GM12878 (cell line): ENCODE measurements around the gene OTOP3. TPM values are rescaled to one million over a fixed set of nuclear protein-coding genes. Genes with fewer than 3 reads are reported as not detected.
A peak's percentile ranks its signal among the peaks of the same experiment; 100 is the strongest.

Experiments
- ATAC-seq: fragments of 200-7000 bp; cut with Tn5 transposase; 3 replicates; pipeline ENCODE4 v1.9.1; 2020; ENCODE audit warnings: mild to moderate bottlenecking, moderate library complexity
- BruUV-seq: library from RNA; stranded (reverse); fragments of 400-500 nt; replicated peaks from 2 replicates; lab custom pipeline; 2021; lab: Mats Ljungman, UMichigan
- CTCF ChIA-PET: fragments of 300-600 bp; sonication (Branson Sonifier 250); formaldehyde crosslinking; extraction: SDS; loops from one replicate; lab custom pipeline; 2021; ENCODE audit warnings: inconsistent platforms; lab: Yijun Ruan, JAX
- POLR2A ChIA-PET: fragments of 350-600 bp; formaldehyde crosslinking; extraction: SDS; loops from one replicate; lab custom pipeline; 2021; ENCODE audit warnings: inconsistent platforms; lab: Charles Lee
- RAD21 ChIA-PET: fragments of 300-600 bp; sonication (Branson Sonifier 250); formaldehyde crosslinking; loops from one replicate; lab custom pipeline; 2023; ENCODE audit warnings: antibody characterized with exemption; ENCODE audit not compliant: unreplicated experiment; lab: Charles Lee
- SMC1A ChIA-PET: fragments of 300-600 bp; sonication (Branson Sonifier 250); formaldehyde crosslinking; loops from one replicate; lab custom pipeline; 2023; ENCODE audit not compliant: unreplicated experiment, uncharacterized antibody; lab: Charles Lee
- DNase-seq: peaks from one replicate; pipeline ENCODE4 v3.0.0-alpha.2; 2011; ENCODE audit warnings: low read depth, low spot score
- FAIRE-seq: peaks from 3 replicates; lab custom pipeline; 2011; peaks lifted over from hg19 to GRCh38; lab: Jason Lieb, UNC
- H2AFZ ChIP-seq: 2 replicates; pipeline ENCODE4 v1.6.0; 2011; ENCODE audit warnings: low read depth, low read length, control low read depth; ENCODE audit not compliant: control insufficient read depth
- H3K27ac ChIP-seq: 2 replicates; pipeline ENCODE4 v1.5.1; 2011; ENCODE audit warnings: control low read depth; ENCODE audit not compliant: control insufficient read depth, insufficient read depth
- H3K27me3 ChIP-seq, 2 experiments: replicated peaks in 1 of 2; 2 replicates each; pipeline versions ENCODE4 v1.6.0 to v1.6.1; 2011; ENCODE audit warnings: low read length in 1 of 2; ENCODE audit not compliant: control insufficient read depth in 2 of 2, insufficient read depth in 2 of 2
- H3K36me3 ChIP-seq, 2 experiments: 2 replicates each; pipeline ENCODE4 v1.5.1; 2011; ENCODE audit warnings: low read length in 1 of 2; ENCODE audit not compliant: control insufficient read depth in 2 of 2, insufficient read depth in 2 of 2
- H3K4me1 ChIP-seq: 2 replicates; pipeline ENCODE4 v1.6.1; 2011; ENCODE audit warnings: mild to moderate bottlenecking, low read length, moderate library complexity, mixed read lengths; ENCODE audit not compliant: control insufficient read depth, insufficient read depth
- H3K4me2 ChIP-seq: 2 replicates; pipeline ENCODE4 v1.6.0; 2011; ENCODE audit warnings: control low read depth; ENCODE audit not compliant: control insufficient read depth, insufficient read depth
- H3K4me3 ChIP-seq: fragments of 200-600 bp; sonication (generic); 2 replicates; pipeline ENCODE4 v1.5.1; 2016
- H3K79me2 ChIP-seq: 2 replicates; pipeline ENCODE4 v1.6.0; 2011; ENCODE audit warnings: low read length; ENCODE audit not compliant: control insufficient read depth, insufficient read depth
- H3K9ac ChIP-seq: 2 replicates; pipeline ENCODE4 v1.8.0; 2011; ENCODE audit warnings: low read length, control low read depth, mixed read lengths; ENCODE audit not compliant: control insufficient read depth, insufficient read depth
- H3K9me3 ChIP-seq: replicated peaks from 3 replicates; pipeline ENCODE4 v1.5.1; 2011; ENCODE audit warnings: mild to moderate bottlenecking, low read length; ENCODE audit not compliant: control insufficient read depth, insufficient read depth
- H4K20me1 ChIP-seq: 2 replicates; pipeline ENCODE4 v1.6.0; 2011; ENCODE audit not compliant: control insufficient read depth, insufficient read depth
- CBFB ChIP-seq: IDR thresholded peaks from 2 replicates; pipeline ENCODE4 v1.6.1; 2016; ENCODE audit warnings: antibody characterized with exemption, low read depth
- CHD2 ChIP-seq: IDR thresholded peaks from 2 replicates; pipeline ENCODE4 v1.6.1; 2011; ENCODE audit warnings: low read depth, low read length, improper control_type of control experiment, borderline replicate concordance
- GABPA ChIP-seq: IDR thresholded peaks from 2 replicates; pipeline ENCODE4 v1.6.1; 2014; ENCODE audit warnings: antibody characterized with exemption, low read depth, mild to moderate bottlenecking, inconsistent platforms
- TCF7 ChIP-seq: IDR thresholded peaks from 2 replicates; pipeline ENCODE4 v1.6.1; 2014; ENCODE audit warnings: antibody characterized with exemption, borderline replicate concordance
- WGBS: methylation state at CpG from one replicate; pipeline ENCODE4 v1.1.6; 2016; ENCODE audit warnings: low lambda C conversion rate; ENCODE audit not compliant: insufficient replicate concordance, insufficient coverage; ENCODE audit errors: missing lambda C conversion rate; 5-methylcytosine and 5-hydroxymethylcytosine counted together
- in situ Hi-C: fragments of 300-500 bp; cut with MboI; formaldehyde crosslinking; loops from 9 replicates; pipeline ENCODE4 v1.14.3; 2018; ENCODE audit warnings: mixed read lengths
- intact Hi-C: fragments of 100-400 bp; cut with micrococcal nuclease; formaldehyde crosslinking; loops from one replicate; pipeline ENCODE4 v1.14.2; 2022; ENCODE audit not compliant: unreplicated experiment
- polyA plus RNA-seq, 11 experiments: library from polyadenylated mRNA; depleted of rRNA in 4 of 11; unstranded in 6 of 11; stranded (reverse) in 5 of 11; fragments of >200 nt; fragmentation: Nextera tagmentation in 4 of 11; fragmentation: Illumina TruSeq in 1 of 11; extraction: Ambion mirVana in 4 of 11; extraction: Trizol in 1 of 11; gene quantifications; 1 replicate in 1 of 11; 2 replicates in 10 of 11; pipeline versions ENCODE4 v1.2.1 to v1.2.3, GENCODE V29; 2011 to 2016; ENCODE audit warnings: inconsistent platforms in 2 of 11, missing spikeins in 2 of 11, low read depth in 1 of 11
- total RNA-seq, 4 experiments: library from RNA; depleted of rRNA in 3 of 4; stranded (reverse); fragments of >200 nt in 3 of 4; fragmentation: Illumina TruSeq in 1 of 4; extraction: Trizol in 1 of 4; gene quantifications; 2 replicates each; pipeline versions ENCODE4 v1.2.1 to v1.2.3, GENCODE V29; 2013 to 2021
- TF ChIP-seq, protein P1 (sequence below), 3 experiments: IDR thresholded peaks in 2 of 3; conservative IDR thresholded peaks in 1 of 3; 2 replicates each; pipeline ENCODE4 v1.5.1; 2011; ENCODE audit warnings: low read depth in 3 of 3, low read length in 3 of 3, mild to moderate bottlenecking in 3 of 3, control low read depth in 2 of 3, moderate library complexity in 2 of 3, inconsistent platforms in 1 of 3, mixed read lengths in 1 of 3; ENCODE audit not compliant: control insufficient read depth in 2 of 3, insufficient read depth in 1 of 3; ENCODE audit errors: extremely low read depth in 1 of 3
- TF ChIP-seq, protein P2 (sequence below): fragments of 450-650 bp; IDR thresholded peaks from 2 replicates; pipeline ENCODE4 v1.6.1; 2018; ENCODE audit warnings: mild to moderate bottlenecking, low read depth, moderate library complexity; ENCODE audit not compliant: partially characterized antibody

Gene OTOP3
- total and polyA plus RNA-seq, 10 of the 15 experiments (the other 5 are each of a cell fraction or from before 2014, with no cell fraction given), result 0.03 to 0.06 TPM; not detected in 8

DNA sequence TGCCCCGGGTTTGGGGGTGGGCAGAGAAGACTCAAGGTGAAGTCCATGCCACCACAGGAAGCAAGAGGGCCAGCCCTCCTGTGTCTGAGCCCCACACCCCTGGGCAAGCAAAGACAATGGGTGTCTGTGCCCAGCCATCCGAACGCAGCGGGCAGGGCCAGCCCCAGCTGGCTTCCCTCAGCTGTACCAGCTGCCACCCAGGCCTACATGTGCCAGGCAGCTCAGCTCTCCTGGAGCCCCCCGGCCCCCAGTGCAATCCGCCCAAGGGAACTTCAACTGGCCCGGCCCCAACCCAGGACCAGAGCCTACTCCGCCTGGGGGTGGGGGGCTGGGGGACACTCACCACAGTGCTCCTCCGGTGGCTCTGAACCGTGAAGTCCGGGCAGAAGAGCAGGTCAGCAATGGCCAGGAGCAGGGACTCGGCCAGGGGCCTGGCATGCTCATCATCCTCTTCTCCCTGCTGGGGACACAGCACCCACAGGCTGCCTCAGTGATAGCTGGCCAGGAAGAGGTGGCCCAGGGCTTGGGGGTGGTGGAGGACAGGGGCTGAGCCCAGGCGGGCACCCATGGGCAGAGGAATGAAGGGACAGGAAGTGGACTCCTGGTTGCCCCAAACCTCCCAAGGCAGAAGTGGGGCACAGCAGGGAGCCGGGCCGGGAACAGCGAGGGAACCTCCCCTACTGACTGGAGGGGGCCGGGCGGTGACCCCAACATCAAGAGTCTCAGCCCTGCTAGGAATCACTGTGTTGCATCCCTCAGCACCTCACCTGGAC lies 27.1 kb downstream of the OTOP3 start:
- H3K9me3 ChIP-seq, result no peaks in the 10 kb centered on the region
- H3K27ac ChIP-seq, result no peak overlapping the region
- no peak for FAIRE-seq
- ChIA-PET CTCF (interaction anchor here (1.0 to 13.8 kb wide), 35 partner anchors 11 to 322 kb away, joined by 3 to 274 read pairs (median 19); partner anchors contain the start of genes ARMC7, HID1, MRPL58 and NT5C), RAD21 (interaction anchor here (0.6 to 4.5 kb wide), 29 partner anchors 12 to 694 kb away, joined by 3 to 127 read pairs (median 9); partner anchors contain the start of genes ATP5PD, FDXR, KCTD2 and MIF4GD), SMC1A (interaction anchor here (0.7 to 7.7 kb wide), 17 partner anchors 10 to 450 kb away, joined by 3 to 74 read pairs (median 7); partner anchors contain the start of genes HID1, MRPL58, OTOP2 and USH1G), POLR2A (interaction anchor here (0.6 to 1.3 kb wide), 4 partner anchors 25 to 220 kb away, joined by 3 to 6 read pairs (median 4); partner anchors contain the start of genes CDR2L and SLC16A5)
- no peaks in the 10 kb centered on the region for H3K27me3 ChIP-seq
- H3K4me3 ChIP-seq, result no peak overlapping the region
- TF ChIP-seq CBFB (no peak), GABPA (no peak)
- H4K20me1 ChIP-seq, result no peaks in the 10 kb centered on the region
- ATAC-seq, result no peak
- H2AFZ ChIP-seq, result no peak overlapping the region
- H3K79me2 ChIP-seq, result no peaks in the 10 kb centered on the region
- intact Hi-C loops, result loop anchor here (5.0 to 10.0 kb wide), 4 partner anchors 72 to 452 kb away; no protein-coding TSS in a partner anchor
- WGBS, result 63% methylated on average over 16 of the region's 18 CpGs
- no peaks in the 10 kb centered on the region for H3K36me3 ChIP-seq
- no peak for DNase-seq
- no peak overlapping the region for H3K4me2 ChIP-seq
- H3K9ac ChIP-seq, result no peak overlapping the region
- no peaks in the 10 kb centered on the region; the same call in 1 of the 2 replicates for H3K4me1 ChIP-seq
- in situ Hi-C loops, result loop anchor here (5.0 kb wide), 1 partner anchor 239 kb away; no protein-coding TSS in a partner anchor
- BruUV-seq, result no TSS peak

DNA sequence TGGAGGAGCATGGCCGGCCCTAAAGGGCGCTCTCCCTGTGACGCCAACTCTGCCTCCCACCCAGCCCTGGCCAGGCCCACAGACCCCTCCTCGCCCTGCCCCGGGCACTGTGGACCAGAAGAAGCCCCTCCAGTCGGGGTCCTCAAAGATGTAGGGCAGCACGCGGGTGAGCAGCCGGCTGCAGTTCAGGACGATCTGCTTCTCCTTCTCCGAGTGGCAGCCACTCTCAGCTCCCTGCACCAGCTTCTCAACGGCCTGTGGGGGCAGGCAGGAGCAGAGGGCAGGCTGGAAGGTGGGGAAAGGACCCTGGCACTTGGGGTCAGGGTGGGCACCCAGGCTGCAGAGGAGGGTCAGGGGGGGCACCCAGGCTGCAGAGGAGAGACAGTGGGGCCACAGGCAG lies 28.0 kb downstream of the OTOP3 start:
- H3K79me2 ChIP-seq, result no peaks in the 10 kb centered on the region
- no peak overlapping the region for H3K9ac ChIP-seq
- in situ Hi-C loops, result loop anchor here (5.0 kb wide), 1 partner anchor 239 kb away; no protein-coding TSS in a partner anchor
- intact Hi-C loops, result loop anchor here (5.0 to 10.0 kb wide), 4 partner anchors 71 to 451 kb away; no protein-coding TSS in a partner anchor
- 49% methylated on average over 12 of the region's 12 CpGs for WGBS
- no peaks in the 10 kb centered on the region; the same call in 1 of the 2 replicates for H3K4me1 ChIP-seq
- no peak overlapping the region for H3K4me2 ChIP-seq
- H3K9me3 ChIP-seq, result no peaks in the 10 kb centered on the region
- ChIA-PET POLR2A (no interaction called here), CTCF (interaction anchor here (0.6 to 13.8 kb wide), 6 partner anchors 11 to 240 kb away, joined by 3 to 274 read pairs (median 96); partner anchors contain the start of genes HID1, NUP85, OTOP2 and USH1G), SMC1A (interaction anchor here (4.6 kb wide), 1 partner anchor 238 kb away, joined by 74 read pairs; no protein-coding TSS in a partner anchor), RAD21 (interaction anchor here (1.0 to 4.5 kb wide), 3 partner anchors 42 to 239 kb away, joined by 5 to 127 read pairs (median 39); partner anchors contain the start of gene NUP85)
- no peak overlapping the region for H2AFZ ChIP-seq
- no peaks in the 10 kb centered on the region for H3K36me3 ChIP-seq
- TF ChIP-seq, protein P1, sequence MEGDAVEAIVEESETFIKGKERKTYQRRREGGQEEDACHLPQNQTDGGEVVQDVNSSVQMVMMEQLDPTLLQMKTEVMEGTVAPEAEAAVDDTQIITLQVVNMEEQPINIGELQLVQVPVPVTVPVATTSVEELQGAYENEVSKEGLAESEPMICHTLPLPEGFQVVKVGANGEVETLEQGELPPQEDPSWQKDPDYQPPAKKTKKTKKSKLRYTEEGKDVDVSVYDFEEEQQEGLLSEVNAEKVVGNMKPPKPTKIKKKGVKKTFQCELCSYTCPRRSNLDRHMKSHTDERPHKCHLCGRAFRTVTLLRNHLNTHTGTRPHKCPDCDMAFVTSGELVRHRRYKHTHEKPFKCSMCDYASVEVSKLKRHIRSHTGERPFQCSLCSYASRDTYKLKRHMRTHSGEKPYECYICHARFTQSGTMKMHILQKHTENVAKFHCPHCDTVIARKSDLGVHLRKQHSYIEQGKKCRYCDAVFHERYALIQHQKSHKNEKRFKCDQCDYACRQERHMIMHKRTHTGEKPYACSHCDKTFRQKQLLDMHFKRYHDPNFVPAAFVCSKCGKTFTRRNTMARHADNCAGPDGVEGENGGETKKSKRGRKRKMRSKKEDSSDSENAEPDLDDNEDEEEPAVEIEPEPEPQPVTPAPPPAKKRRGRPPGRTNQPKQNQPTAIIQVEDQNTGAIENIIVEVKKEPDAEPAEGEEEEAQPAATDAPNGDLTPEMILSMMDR (IDR thresholded peaks at IDR 0.05 in 2 of 3, conservative IDR thresholded peaks at IDR 0.05 in 1 of 3; ENCODE audit: control insufficient read depth in 2 of 3, extremely low read depth in 1 of 3, insufficient read depth in 1 of 3, low read depth in 3 of 3, low read length in 3 of 3), result peak in 2 of 3 experiments; percentile 13 to 25; a peak in 3 of 6 replicates
- TF ChIP-seq, protein P2, sequence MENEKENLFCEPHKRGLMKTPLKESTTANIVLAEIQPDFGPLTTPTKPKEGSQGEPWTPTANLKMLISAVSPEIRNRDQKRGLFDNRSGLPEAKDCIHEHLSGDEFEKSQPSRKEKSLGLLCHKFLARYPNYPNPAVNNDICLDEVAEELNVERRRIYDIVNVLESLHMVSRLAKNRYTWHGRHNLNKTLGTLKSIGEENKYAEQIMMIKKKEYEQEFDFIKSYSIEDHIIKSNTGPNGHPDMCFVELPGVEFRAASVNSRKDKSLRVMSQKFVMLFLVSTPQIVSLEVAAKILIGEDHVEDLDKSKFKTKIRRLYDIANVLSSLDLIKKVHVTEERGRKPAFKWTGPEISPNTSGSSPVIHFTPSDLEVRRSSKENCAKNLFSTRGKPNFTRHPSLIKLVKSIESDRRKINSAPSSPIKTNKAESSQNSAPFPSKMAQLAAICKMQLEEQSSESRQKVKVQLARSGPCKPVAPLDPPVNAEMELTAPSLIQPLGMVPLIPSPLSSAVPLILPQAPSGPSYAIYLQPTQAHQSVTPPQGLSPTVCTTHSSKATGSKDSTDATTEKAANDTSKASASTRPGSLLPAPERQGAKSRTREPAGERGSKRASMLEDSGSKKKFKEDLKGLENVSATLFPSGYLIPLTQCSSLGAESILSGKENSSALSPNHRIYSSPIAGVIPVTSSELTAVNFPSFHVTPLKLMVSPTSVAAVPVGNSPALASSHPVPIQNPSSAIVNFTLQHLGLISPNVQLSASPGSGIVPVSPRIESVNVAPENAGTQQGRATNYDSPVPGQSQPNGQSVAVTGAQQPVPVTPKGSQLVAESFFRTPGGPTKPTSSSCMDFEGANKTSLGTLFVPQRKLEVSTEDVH, result no peak
- TF ChIP-seq TCF7 (no peak), CHD2 (no peak)
- FAIRE-seq (no peak), ATAC-seq (no peak), DNase-seq (no peak)
- no peaks in the 10 kb centered on the region for H3K27me3 ChIP-seq
- no peak overlapping the region for H3K4me3 ChIP-seq
- no peak overlapping the region for H3K27ac ChIP-seq
- no TSS peak for BruUV-seq
- H4K20me1 ChIP-seq, result no peaks in the 10 kb centered on the region
